Measurements from ENCODE around the gene FOSB. TPM values are rescaled to one million over a fixed set of nuclear protein-coding genes. Genes with fewer than 3 reads are reported as not detected.

Gene FOSB
- total and polyA plus RNA-seq, 2 donors (not counting 3 experiments of a cell fraction or from before 2014, with no cell fraction given) = 2.0 to 10.7 TPM

GRCh38 chr19:45477186-45477585 is 9.4 kb downstream of the FOSB start:
- FAIRE-seq (no peak), DNase-seq (ENCODE audit: low read depth, low spot score) (no peak)
- Histone ChIP-seq H3K9ac (replicated peaks; ENCODE audit: extremely low read depth, insufficient read depth, low read length) (no peak overlapping the region), H3K4me2 (ENCODE audit: insufficient read depth, low read length) (no peak overlapping the region), H3K79me2 (ENCODE audit: control insufficient read depth, insufficient read depth, low read length) (no peaks in the 10 kb centered on the region), H3K9me3 (replicated peaks; ENCODE audit: control insufficient read depth, insufficient read depth, low read length) (no peaks in the 10 kb centered on the region), H3K36me3 (ENCODE audit: control insufficient read depth in 2 of 2, extremely low read depth in 1 of 2, insufficient read depth in 2 of 2, low read length in 2 of 2) (no peaks in the 10 kb centered on the region), H3K27me3 (ENCODE audit: control insufficient read depth in 2 of 2, insufficient read depth in 2 of 2, low read length in 2 of 2) (no peaks in the 10 kb centered on the region), H4K20me1 (replicated peaks; ENCODE audit: control insufficient read depth, extremely low read depth, insufficient read depth, low read length) (no peaks in the 10 kb centered on the region), H3K4me3 (replicated peaks in 1 of 3; ENCODE audit: insufficient read depth in 1 of 3, low read depth in 1 of 3, low read length in 3 of 3) (no peak overlapping the region), H3K9me1 (replicated peaks; ENCODE audit: control insufficient read depth, extremely low read depth, insufficient read depth, low read length) (no peaks in the 10 kb centered on the region), H2AFZ (ENCODE audit: low read depth, low read length) (no peak overlapping the region), H3K4me1 (ENCODE audit: control insufficient read depth, extremely low read depth, insufficient read depth, low read length) (peaks cover 3% of the 10 kb centered on the region), H3K27ac (ENCODE audit: insufficient read depth, low read depth, low read length) (no peak overlapping the region)
- POLR2A ChIA-PET = interaction anchor here (2.1 kb wide), 1 partner anchor 38 kb away, joined by 17 read pairs; no protein-coding TSS in a partner anchor
- no peak for TF ChIP-seq POLR2AphosphoS5 (IDR thresholded peaks at IDR 0.05; ENCODE audit: insufficient read depth, low read depth, low read length)
- no peak for TF ChIP-seq JUN (IDR thresholded peaks at IDR 0.05; ENCODE audit: borderline replicate concordance, insufficient read depth, insufficient read length, low read depth)
- TF ChIP-seq MAX (IDR thresholded peaks at IDR 0.05; ENCODE audit: insufficient read depth, insufficient read length) = no peak
- TF ChIP-seq GATA2 (IDR thresholded peaks at IDR 0.05; ENCODE audit: insufficient read depth, insufficient read length, low read depth, low read length) = no peak
- TF ChIP-seq EZH2 (IDR thresholded peaks at IDR 0.05; ENCODE audit: borderline replicate concordance, low read depth, low read length, severe bottlenecking) = no peak
- TF ChIP-seq MYC (IDR thresholded peaks at IDR 0.05; ENCODE audit: low read depth, low read length) = no peak
- no peak for TF ChIP-seq FOS (IDR thresholded peaks at IDR 0.05; ENCODE audit: borderline replicate concordance, insufficient read depth, low read length)
- no peak for TF ChIP-seq POLR2A (IDR thresholded peaks at IDR 0.05; ENCODE audit: low read depth, low read length)
- TF ChIP-seq CTCF (IDR thresholded peaks at IDR 0.05; ENCODE audit: extremely low read depth in 1 of 2, insufficient read depth in 1 of 2, low read depth in 1 of 2, low read length in 2 of 2) = no peak
- CTCF ChIA-PET = interaction anchor here (0.6 to 9.3 kb wide), 9 partner anchors 8 to 75 kb away, joined by 3 to 891 read pairs (median 5); partner anchors contain the start of gene PPP1R13L
- dilution Hi-C loops (cut with MboI; ENCODE audit: extremely low pct_ligation_motif_present, low sequenced_read_pairs) = no loop called here
- no TSS peak for BruUV-seq (replicated peaks)
- intact Hi-C loops (cut with micrococcal nuclease) = no loop called here

Data from endothelial cell of umbilical vein (primary cell).